Fibroblast of pulmonary artery (primary cell): ENCODE data around the gene ADGRL4.

Source experiments
- DNase-seq: peaks from one replicate; pipeline ENCODE4 v3.0.0-alpha.2; 2010; ENCODE audit warnings: low read depth
- H3K4me3 ChIP-seq: replicated peaks from 2 replicates; pipeline ENCODE4 v1.5.1; 2011; ENCODE audit warnings: low read depth, mild to moderate bottlenecking, control low read depth, low read length, moderate library complexity
- TF ChIP-seq, protein P1 (sequence below): IDR thresholded peaks from 2 replicates; pipeline ENCODE4 v1.5.1; 2011; ENCODE audit warnings: mild to moderate bottlenecking, control low read depth, low read length, inconsistent platforms; ENCODE audit errors: missing control alignments

The ADGRL4 gene

GRCh38 chr1:79041666-79042065 lies 35.1 kb upstream of the ADGRL4 start:
- DNase-seq: peak; percentile 17
- TF ChIP-seq, protein P1, sequence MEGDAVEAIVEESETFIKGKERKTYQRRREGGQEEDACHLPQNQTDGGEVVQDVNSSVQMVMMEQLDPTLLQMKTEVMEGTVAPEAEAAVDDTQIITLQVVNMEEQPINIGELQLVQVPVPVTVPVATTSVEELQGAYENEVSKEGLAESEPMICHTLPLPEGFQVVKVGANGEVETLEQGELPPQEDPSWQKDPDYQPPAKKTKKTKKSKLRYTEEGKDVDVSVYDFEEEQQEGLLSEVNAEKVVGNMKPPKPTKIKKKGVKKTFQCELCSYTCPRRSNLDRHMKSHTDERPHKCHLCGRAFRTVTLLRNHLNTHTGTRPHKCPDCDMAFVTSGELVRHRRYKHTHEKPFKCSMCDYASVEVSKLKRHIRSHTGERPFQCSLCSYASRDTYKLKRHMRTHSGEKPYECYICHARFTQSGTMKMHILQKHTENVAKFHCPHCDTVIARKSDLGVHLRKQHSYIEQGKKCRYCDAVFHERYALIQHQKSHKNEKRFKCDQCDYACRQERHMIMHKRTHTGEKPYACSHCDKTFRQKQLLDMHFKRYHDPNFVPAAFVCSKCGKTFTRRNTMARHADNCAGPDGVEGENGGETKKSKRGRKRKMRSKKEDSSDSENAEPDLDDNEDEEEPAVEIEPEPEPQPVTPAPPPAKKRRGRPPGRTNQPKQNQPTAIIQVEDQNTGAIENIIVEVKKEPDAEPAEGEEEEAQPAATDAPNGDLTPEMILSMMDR: no peak
- H3K4me3 ChIP-seq: no peak overlapping the region

- TF ChIP-seq, protein P1: no peak
- peak; percentile 23 for DNase-seq
- H3K4me3 ChIP-seq: peak overlapping the region; percentile 50
Measured at GRCh38 chr1:79040424-79041082, 34.0 kb upstream of the ADGRL4 start.

- H3K4me3 ChIP-seq: no peak overlapping the region
- TF ChIP-seq, protein P1: no peak
- no peak for DNase-seq
Measured at GRCh38 chr1:79037085-79037484, 30.6 kb upstream of the ADGRL4 start.

DNA sequence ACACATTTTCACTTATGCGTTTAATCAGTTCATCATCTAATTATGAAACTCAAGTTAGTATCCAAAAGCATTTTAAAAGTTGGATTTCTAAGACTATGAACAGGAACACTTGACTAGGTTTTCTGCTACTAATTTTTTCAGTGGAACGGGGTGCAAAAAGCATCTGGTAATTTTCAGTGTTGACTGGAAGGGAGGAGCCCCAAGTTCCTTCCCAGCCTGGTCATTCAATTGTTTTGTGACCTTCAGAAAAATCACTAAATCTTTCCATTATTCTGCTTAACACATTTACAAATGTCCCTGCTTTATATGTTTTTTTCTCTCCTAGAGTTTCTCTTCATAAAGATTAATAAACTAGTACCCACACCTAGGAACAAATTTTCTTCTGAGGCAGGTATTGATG lies 6.0 kb upstream of the ADGRL4 start:
- TF ChIP-seq, protein P1: no peak
- no peak for DNase-seq
- no peak overlapping the region for H3K4me3 ChIP-seq

GRCh38 chr1:79010589-79010988 lies 4.1 kb upstream of the ADGRL4 start:
- H3K4me3 ChIP-seq: no peak overlapping the region
- TF ChIP-seq, protein P1: no peak
- DNase-seq: no peak

- DNase-seq: peak; percentile 57
- peak overlapping the region; percentile 75 for H3K4me3 ChIP-seq
- TF ChIP-seq, protein P1: no peak
Measured at GRCh38 chr1:79005945-79006344, 585 bp downstream of the ADGRL4 start.

DNA sequence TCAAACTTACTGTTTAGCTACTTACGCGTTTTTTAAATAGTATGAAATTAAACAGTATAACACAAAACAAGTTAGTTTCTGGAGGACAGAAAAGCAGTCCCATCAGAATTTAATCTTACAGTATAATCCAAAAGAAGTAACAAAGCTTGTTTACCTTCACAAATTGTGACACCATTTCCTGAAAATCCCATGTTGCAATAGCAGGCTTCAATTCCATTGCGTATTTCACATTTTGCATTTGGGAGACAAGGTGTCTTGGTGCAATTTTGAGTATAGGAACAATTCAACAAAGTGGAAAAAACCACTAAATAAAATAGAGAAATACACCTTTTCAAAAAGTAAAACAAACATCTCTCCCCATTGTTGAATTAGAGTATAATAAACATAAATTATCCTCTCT lies 1.6 kb downstream of the ADGRL4 start:
- DNase-seq: peak; percentile 60
- TF ChIP-seq, protein P1: no peak
- H3K4me3 ChIP-seq: peak overlapping the region; percentile 75
